ENCODE data around the gene H2BK1. TPM values are rescaled to one million over a fixed set of nuclear protein-coding genes. Genes with fewer than 3 reads are reported as not detected.

The H2BK1 gene
- total RNA-seq, 1 experiment from 2014 or later, result 0.87 TPM

DNA sequence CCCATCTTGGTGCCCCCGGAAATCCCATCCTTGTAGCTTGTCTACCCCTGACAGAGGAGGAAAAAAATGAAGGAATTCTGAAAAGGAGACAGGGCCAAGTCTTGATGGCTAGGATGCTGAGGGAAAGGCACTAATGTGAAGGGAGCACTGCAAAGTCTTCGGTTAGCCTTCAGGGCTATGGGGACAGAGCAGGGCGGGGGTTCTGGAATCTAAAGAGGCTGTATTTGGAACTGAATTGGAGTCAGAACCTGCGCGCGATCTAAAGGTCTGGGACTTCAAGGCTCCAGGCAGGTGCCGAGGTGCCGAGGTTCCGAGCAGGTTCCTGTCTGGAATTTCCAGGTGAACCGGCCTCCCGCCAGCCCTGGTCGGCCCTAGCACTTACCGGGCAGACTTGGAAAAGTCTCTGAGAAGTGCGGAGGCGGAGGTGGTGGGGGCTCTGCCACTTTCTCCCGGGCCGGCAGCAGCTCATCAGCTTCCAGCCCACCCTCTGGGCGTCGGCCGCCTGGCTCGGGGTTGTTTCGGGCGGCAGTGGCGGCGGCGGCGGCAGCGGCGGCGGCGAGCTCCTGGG lies 43.6 kb downstream of the H2BK1 start:
- H3K4me3 Mint-ChIP-seq, result peak overlapping the region; percentile 58
- no peaks in the 10 kb centered on the region for H3K36me3 Mint-ChIP-seq
- ChIA-PET POLR2A (interaction anchor here (1.1 to 2.1 kb wide), 2 partner anchors 9 to 52 kb away, joined by 3 to 6 read pairs; no protein-coding TSS in a partner anchor), CTCF (interaction anchor here (0.7 to 5.8 kb wide), 16 partner anchors 8 to 184 kb away, joined by 3 to 59 read pairs (median 4); no protein-coding TSS in a partner anchor)
- TF ChIP-seq, protein P1, sequence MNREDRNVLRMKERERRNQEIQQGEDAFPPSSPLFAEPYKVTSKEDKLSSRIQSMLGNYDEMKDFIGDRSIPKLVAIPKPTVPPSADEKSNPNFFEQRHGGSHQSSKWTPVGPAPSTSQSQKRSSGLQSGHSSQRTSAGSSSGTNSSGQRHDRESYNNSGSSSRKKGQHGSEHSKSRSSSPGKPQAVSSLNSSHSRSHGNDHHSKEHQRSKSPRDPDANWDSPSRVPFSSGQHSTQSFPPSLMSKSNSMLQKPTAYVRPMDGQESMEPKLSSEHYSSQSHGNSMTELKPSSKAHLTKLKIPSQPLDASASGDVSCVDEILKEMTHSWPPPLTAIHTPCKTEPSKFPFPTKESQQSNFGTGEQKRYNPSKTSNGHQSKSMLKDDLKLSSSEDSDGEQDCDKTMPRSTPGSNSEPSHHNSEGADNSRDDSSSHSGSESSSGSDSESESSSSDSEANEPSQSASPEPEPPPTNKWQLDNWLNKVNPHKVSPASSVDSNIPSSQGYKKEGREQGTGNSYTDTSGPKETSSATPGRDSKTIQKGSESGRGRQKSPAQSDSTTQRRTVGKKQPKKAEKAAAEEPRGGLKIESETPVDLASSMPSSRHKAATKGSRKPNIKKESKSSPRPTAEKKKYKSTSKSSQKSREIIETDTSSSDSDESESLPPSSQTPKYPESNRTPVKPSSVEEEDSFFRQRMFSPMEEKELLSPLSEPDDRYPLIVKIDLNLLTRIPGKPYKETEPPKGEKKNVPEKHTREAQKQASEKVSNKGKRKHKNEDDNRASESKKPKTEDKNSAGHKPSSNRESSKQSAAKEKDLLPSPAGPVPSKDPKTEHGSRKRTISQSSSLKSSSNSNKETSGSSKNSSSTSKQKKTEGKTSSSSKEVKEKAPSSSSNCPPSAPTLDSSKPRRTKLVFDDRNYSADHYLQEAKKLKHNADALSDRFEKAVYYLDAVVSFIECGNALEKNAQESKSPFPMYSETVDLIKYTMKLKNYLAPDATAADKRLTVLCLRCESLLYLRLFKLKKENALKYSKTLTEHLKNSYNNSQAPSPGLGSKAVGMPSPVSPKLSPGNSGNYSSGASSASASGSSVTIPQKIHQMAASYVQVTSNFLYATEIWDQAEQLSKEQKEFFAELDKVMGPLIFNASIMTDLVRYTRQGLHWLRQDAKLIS (CRISPR knock-in tag; IDR thresholded peaks at IDR 0.05; ENCODE audit: borderline replicate concordance), result no peak
- TF ChIP-seq, protein P2, sequence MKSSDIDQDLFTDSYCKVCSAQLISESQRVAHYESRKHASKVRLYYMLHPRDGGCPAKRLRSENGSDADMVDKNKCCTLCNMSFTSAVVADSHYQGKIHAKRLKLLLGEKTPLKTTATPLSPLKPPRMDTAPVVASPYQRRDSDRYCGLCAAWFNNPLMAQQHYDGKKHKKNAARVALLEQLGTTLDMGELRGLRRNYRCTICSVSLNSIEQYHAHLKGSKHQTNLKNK (CRISPR knock-in tag; IDR thresholded peaks at IDR 0.05), result no peak
- TF ChIP-seq, protein P3, sequence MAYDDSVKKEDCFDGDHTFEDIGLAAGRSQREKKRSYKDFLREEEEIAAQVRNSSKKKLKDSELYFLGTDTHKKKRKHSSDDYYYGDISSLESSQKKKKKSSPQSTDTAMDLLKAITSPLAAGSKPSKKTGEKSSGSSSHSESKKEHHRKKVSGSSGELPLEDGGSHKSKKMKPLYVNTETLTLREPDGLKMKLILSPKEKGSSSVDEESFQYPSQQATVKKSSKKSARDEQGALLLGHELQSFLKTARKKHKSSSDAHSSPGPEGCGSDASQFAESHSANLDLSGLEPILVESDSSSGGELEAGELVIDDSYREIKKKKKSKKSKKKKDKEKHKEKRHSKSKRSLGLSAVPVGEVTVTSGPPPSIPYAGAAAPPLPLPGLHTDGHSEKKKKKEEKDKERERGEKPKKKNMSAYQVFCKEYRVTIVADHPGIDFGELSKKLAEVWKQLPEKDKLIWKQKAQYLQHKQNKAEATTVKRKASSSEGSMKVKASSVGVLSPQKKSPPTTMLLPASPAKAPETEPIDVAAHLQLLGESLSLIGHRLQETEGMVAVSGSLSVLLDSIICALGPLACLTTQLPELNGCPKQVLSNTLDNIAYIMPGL (CRISPR knock-in tag; IDR thresholded peaks at IDR 0.05), result no peak
- TF ChIP-seq FOXJ3 (CRISPR knock-in tag; IDR thresholded peaks at IDR 0.05; ENCODE audit: borderline replicate concordance) (no peak), GABPB1 (CRISPR knock-in tag; IDR thresholded peaks at IDR 0.05) (no peak), RORB (CRISPR knock-in tag; IDR thresholded peaks at IDR 0.05) (no peak), OVOL2 (CRISPR knock-in tag; IDR thresholded peaks at IDR 0.05; ENCODE audit: borderline replicate concordance) (no peak), TP53 (CRISPR knock-in tag; IDR thresholded peaks at IDR 0.05) (no peak), FOXP1 (CRISPR knock-in tag; IDR thresholded peaks at IDR 0.05; ENCODE audit: borderline replicate concordance) (no peak), JAZF1 (CRISPR knock-in tag; IDR thresholded peaks at IDR 0.05) (no peak), SOX15 (CRISPR knock-in tag; IDR thresholded peaks at IDR 0.05) (no peak)
- TF ChIP-seq, protein P4, sequence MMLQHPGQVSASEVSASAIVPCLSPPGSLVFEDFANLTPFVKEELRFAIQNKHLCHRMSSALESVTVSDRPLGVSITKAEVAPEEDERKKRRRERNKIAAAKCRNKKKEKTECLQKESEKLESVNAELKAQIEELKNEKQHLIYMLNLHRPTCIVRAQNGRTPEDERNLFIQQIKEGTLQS (CRISPR knock-in tag; conservative IDR thresholded peaks at IDR 0.05), result no peak
- TF ChIP-seq, protein P5, sequence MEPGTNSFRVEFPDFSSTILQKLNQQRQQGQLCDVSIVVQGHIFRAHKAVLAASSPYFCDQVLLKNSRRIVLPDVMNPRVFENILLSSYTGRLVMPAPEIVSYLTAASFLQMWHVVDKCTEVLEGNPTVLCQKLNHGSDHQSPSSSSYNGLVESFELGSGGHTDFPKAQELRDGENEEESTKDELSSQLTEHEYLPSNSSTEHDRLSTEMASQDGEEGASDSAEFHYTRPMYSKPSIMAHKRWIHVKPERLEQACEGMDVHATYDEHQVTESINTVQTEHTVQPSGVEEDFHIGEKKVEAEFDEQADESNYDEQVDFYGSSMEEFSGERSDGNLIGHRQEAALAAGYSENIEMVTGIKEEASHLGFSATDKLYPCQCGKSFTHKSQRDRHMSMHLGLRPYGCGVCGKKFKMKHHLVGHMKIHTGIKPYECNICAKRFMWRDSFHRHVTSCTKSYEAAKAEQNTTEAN (CRISPR knock-in tag; IDR thresholded peaks at IDR 0.05), result no peak
- DNase-seq (ENCODE audit: low spot score) (peak; percentile 39), ATAC-seq (peak; percentile 19)
- peaks cover 37% of the 10 kb centered on the region for H3K27me3 Mint-ChIP-seq (ENCODE audit: low read depth)
- peaks cover 9% of the 10 kb centered on the region; the same call in 1 of the 2 replicates for H3K4me1 Mint-ChIP-seq
- no peak overlapping the region for H3K27ac Mint-ChIP-seq
- no peaks in the 10 kb centered on the region for H3K9me3 Mint-ChIP-seq

DNA sequence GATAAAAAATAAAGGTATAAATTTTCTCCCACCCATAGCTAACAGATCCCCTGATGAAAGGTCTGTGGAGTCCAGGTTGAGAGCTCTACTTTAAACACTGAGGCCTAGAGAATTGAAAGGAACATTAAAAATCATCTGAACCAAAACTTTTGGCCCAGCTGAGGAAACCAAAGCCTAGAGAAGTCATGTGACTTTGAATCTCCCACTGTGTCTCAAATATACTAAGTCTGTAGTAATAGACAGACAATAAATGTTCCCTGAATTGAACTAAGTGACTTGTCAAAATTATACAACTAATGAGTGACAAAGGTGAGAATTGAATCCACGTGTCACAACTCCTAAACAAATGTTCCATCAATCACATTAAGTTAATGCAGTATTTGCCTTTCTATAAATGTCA lies 48.5 kb downstream of the H2BK1 start:
- no peak overlapping the region for H3K27ac Mint-ChIP-seq
- ATAC-seq (no peak), DNase-seq (ENCODE audit: low spot score) (no peak)
- TF ChIP-seq, protein P6, sequence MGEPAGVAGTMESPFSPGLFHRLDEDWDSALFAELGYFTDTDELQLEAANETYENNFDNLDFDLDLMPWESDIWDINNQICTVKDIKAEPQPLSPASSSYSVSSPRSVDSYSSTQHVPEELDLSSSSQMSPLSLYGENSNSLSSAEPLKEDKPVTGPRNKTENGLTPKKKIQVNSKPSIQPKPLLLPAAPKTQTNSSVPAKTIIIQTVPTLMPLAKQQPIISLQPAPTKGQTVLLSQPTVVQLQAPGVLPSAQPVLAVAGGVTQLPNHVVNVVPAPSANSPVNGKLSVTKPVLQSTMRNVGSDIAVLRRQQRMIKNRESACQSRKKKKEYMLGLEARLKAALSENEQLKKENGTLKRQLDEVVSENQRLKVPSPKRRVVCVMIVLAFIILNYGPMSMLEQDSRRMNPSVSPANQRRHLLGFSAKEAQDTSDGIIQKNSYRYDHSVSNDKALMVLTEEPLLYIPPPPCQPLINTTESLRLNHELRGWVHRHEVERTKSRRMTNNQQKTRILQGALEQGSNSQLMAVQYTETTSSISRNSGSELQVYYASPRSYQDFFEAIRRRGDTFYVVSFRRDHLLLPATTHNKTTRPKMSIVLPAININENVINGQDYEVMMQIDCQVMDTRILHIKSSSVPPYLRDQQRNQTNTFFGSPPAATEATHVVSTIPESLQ (CRISPR knock-in tag; IDR thresholded peaks at IDR 0.05), result no peak
- no peaks in the 10 kb centered on the region for H3K36me3 Mint-ChIP-seq
- no peaks in the 10 kb centered on the region for H3K9me3 Mint-ChIP-seq
- peaks cover 6% of the 10 kb centered on the region; the same call in 1 of the 2 replicates for H3K27me3 Mint-ChIP-seq (ENCODE audit: low read depth)
- no peak overlapping the region for H3K4me3 Mint-ChIP-seq
- ChIA-PET POLR2A (no interaction called here), CTCF (no interaction called here)
- 0 out of 2 replicates have a peak, but pooled peaks cover 5% of the 10 kb centered on the region for H3K4me1 Mint-ChIP-seq

Other genes with a start within 250 kb of the H2BK1 start
- gene KCNH2, start 232.2 kb downstream of the H2BK1 start, total RNA-seq (2021), result 13.9 to 16.2 TPM (median 14.6 TPM) in 3 replicates
- gene NOS3, start 219.5 kb downstream of the H2BK1 start, total RNA-seq (2021), result 5.7 to 7.0 TPM (median 6.6 TPM) in 3 replicates
- 2.4 to 3.8 TPM (median 2.4 TPM) in 3 replicates for gene ATG9B, start 186.0 kb downstream of the H2BK1 start, total RNA-seq (2021)
- 27.9 to 35.9 TPM (median 28.4 TPM) in 3 replicates for gene ABCB8, start 182.0 kb downstream of the H2BK1 start, total RNA-seq (2021)
- 3.4 to 5.5 TPM (median 5.2 TPM) in 3 replicates for gene ASIC3, start 162.0 kb downstream of the H2BK1 start, total RNA-seq (2021)
- gene CDK5, start 152.6 kb downstream of the H2BK1 start, total RNA-seq (2021), result 23.6 to 27.8 TPM (median 24.5 TPM) in 3 replicates
- 131 to 164 TPM (median 131 TPM) in 3 replicates for gene SLC4A2, start 150.9 kb downstream of the H2BK1 start, total RNA-seq (2021)
- 62.1 to 70.2 TPM (median 67.7 TPM) in 3 replicates for gene FASTK, start 129.7 kb downstream of the H2BK1 start, total RNA-seq (2021)
- gene TMUB1, start 127.0 kb downstream of the H2BK1 start, total RNA-seq (2021), result 61.3 to 72.8 TPM (median 62.5 TPM) in 3 replicates
- gene AGAP3, start 124.0 kb downstream of the H2BK1 start, total RNA-seq (2021), result 107 to 163 TPM (median 113 TPM) in 3 replicates
- gene GBX1, start 42.8 kb downstream of the H2BK1 start, total RNA-seq (2021), result 0.27 to 0.55 TPM in 2 of 3 replicates, not detected in the other
- gene ASB10, start 23.2 kb downstream of the H2BK1 start, total RNA-seq (2021), result not detected in 3 replicates
- 41.3 to 43.7 TPM (median 43.5 TPM) in 3 replicates for gene ABCF2, start 16.7 kb upstream of the H2BK1 start, total RNA-seq (2021)
- gene CHPF2, start 22.0 kb upstream of the H2BK1 start, total RNA-seq (2021), result 25.0 to 30.7 TPM (median 26.3 TPM) in 3 replicates
- 5.8 to 9.0 TPM (median 5.9 TPM) in 3 replicates for gene SMARCD3, start 38.2 kb upstream of the H2BK1 start, total RNA-seq (2021)
- 31.2 to 38.3 TPM (median 33.5 TPM) in 3 replicates for gene NUB1, start 131.3 kb upstream of the H2BK1 start, total RNA-seq (2021)
- 24.4 to 32.4 TPM (median 30.7 TPM) in 3 replicates for gene WDR86, start 199.6 kb upstream of the H2BK1 start, total RNA-seq (2021)
- 1.0 to 1.6 TPM (median 1.5 TPM) in 3 replicates for gene CRYGN, start 229.7 kb upstream of the H2BK1 start, total RNA-seq (2021)

All from WTC11 (cell line).